SK-N-MC (cell line): ENCODE results near the gene AGAP9.
"Not testable (repeated sequence)": the region's sequence is repeated elsewhere in the genome, so short reads cannot be mapped to it uniquely, and the experiment has no call there.

Experiments used
- DNase-seq: peaks from one replicate; pipeline ENCODE4 v3.0.0-alpha.2; 2011; ENCODE audit warnings: low read depth, low spot score
- H3K27ac ChIP-seq: fragments of 200-600 bp; sonication (generic); 2 replicates; pipeline ENCODE4 v1.5.1; 2016; ENCODE audit warnings: mixed run types
- H3K36me3 ChIP-seq: fragments of 200-600 bp; sonication (generic); 2 replicates; pipeline ENCODE4 v1.6.1; 2017; ENCODE audit warnings: antibody characterized with exemption, low read length, mixed read lengths; ENCODE audit not compliant: insufficient read depth
- H3K4me3 ChIP-seq: fragments of 200-600 bp; sonication (generic); 2 replicates; pipeline ENCODE4 v1.5.1; 2016
- H3K9ac ChIP-seq: fragments of 200-600 bp; sonication (generic); 2 replicates; pipeline ENCODE4 v1.8.0; 2017; ENCODE audit warnings: mixed run types, mixed read lengths; ENCODE audit not compliant: insufficient read length
- H3K9me3 ChIP-seq: fragments of 200-600 bp; sonication (generic); 2 replicates; pipeline ENCODE4 v1.6.1; 2017; ENCODE audit warnings: low read depth, mild to moderate bottlenecking, antibody characterized with exemption, low read length, moderate library complexity, mixed read lengths
- EZH2 ChIP-seq: fragments of 200-600 bp; sonication (generic); IDR thresholded peaks from one replicate; pipeline ENCODE4 v1.6.1; 2017; ENCODE audit warnings: antibody characterized with exemption
- FOXP2 ChIP-seq: optimal IDR thresholded peaks from 2 replicates; pipeline ENCODE3; 2011; ENCODE audit warnings: mild to moderate bottlenecking, moderate library complexity; ENCODE audit not compliant: insufficient read depth; ENCODE audit errors: extremely low read length, control extremely low read depth
- POLR2AphosphoS5 ChIP-seq: IDR thresholded peaks from 2 replicates; pipeline ENCODE4 v1.6.1; 2012; ENCODE audit warnings: mild to moderate bottlenecking, low read depth, low read length, borderline replicate concordance

AGAP9 gene

DNA sequence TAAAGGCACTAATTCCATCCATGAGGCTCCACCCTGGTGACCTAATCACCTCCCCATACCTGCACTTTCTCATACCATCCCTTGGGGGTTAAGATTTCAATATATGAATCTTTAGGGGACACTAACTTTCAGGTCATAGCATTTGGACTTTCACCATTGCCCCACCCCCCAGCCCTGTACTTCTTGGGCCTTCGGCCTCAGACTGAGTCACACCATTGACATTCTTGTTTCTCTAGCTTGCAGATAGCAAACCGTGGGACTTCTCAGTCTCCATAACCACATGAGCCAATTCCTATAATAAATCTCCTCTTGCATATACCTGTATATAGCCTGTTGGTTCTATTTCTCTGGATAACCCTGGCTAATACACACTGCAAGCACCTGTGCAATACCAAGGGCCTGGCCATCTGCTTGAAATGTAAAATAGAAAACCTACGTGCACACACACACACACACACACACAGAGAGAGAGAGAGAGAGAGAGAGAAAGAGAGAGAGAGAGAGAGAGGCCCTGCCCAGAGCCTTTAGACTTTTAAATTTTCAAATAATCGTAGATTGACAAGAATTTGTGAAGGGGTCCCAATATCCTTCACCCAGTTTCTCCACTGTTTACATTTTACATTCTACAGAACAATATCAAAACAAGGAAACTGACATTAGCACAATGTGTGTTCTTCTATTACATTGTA, 64.8 kb downstream of the AGAP9 start:
- TF ChIP-seq POLR2AphosphoS5 (no peak), FOXP2 (no peak)
- no peak for DNase-seq
- Histone ChIP-seq H3K9ac (no peak overlapping the region), H3K36me3 (no peaks in the 10 kb centered on the region), H3K27ac (no peak overlapping the region), H3K4me3 (no peak overlapping the region), H3K9me3 (no peaks in the 10 kb centered on the region)

DNA sequence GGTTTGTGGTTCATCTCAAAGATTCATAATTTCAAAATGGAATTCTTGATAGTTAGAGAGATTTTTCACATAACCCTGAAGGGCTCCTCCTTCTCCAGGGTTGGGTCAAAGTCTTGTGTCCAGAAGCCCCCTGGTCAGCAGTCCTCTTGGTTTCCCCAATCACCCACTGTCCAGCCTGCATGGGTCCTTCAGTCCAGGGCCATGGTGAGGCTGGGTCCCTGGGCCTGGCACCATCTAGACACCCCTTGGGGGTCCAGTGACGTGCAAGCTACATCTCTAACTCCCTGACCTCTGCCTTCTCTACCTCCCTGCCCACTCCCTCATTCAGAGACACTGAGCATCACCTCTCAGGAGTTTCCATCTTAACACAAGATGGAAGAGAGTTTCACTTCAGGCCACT, 65.6 kb downstream of the AGAP9 start:
- H3K9me3 ChIP-seq = no peaks in the 10 kb centered on the region
- DNase-seq = no peak

GRCh38 chr10:47457528-47457820, 66.0 kb downstream of the AGAP9 start:
- TF ChIP-seq FOXP2 (no peak), POLR2AphosphoS5 (no peak), EZH2 (no peak)
- Histone ChIP-seq H3K9me3 (no peaks in the 10 kb centered on the region), H3K36me3 (no peaks in the 10 kb centered on the region), H3K9ac (no peak overlapping the region), H3K4me3 (no peak overlapping the region), H3K27ac (no peak overlapping the region)
- DNase-seq = no peak

More for the DNA sequence above, 65.6 kb downstream of the AGAP9 start:
- no peak for TF ChIP-seq POLR2AphosphoS5
- TF ChIP-seq FOXP2 = no peak
- TF ChIP-seq EZH2 = no peak
- no peak overlapping the region for H3K4me3 ChIP-seq
- no peaks in the 10 kb centered on the region for H3K36me3 ChIP-seq
- no peak overlapping the region for H3K9ac ChIP-seq
- no peak overlapping the region for H3K27ac ChIP-seq

DNA sequence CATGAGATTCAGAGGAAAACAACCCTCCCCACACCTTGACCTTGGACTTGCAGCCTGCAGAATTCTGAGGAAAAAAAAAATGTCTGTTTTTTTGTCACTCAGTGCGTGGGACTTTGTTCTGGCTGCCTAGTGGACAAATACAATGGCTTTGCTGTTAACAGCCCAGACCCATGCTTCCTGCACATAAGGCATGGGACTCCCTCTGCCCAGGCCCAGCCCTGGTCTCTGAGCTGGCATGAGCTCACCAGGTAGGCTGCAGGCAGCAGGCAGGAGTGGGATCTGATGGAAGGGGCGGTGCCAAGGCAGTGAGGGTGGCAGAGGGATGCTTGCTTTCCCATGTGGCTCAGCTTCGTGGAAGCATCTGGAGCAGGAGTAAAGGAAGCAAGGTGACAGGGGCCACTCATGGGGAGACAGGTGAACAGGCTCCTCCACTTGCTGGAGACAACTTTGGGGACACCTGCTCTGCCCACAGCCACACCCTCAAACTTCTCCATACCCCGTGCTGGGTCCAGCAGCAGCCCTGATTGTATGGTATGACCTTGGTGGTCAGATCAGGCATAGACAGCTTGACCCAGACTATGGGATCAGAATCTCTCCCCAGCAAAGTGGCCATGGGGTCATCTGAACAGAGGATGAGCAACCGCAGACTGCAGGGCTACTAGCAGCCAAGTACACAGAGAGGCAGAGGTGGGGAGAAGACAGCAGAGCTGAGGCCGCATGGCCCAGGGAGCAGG, 66.5 kb downstream of the AGAP9 start:
- H3K9me3 ChIP-seq = no peaks in the 10 kb centered on the region
- H3K9ac ChIP-seq = no peak overlapping the region
- TF ChIP-seq POLR2AphosphoS5 (no peak), EZH2 (no peak), FOXP2 (no peak)
- no peaks in the 10 kb centered on the region for H3K36me3 ChIP-seq
- no peak overlapping the region for H3K4me3 ChIP-seq
- no peak overlapping the region for H3K27ac ChIP-seq
- no peak for DNase-seq

- no peak overlapping the region for H3K27ac ChIP-seq
- H3K36me3 ChIP-seq = no peaks in the 10 kb centered on the region
- no peaks in the 10 kb centered on the region for H3K9me3 ChIP-seq
- no peak overlapping the region for H3K4me3 ChIP-seq
- no peak overlapping the region for H3K9ac ChIP-seq
- TF ChIP-seq FOXP2 (no peak), POLR2AphosphoS5 (no peak), EZH2 (no peak)
- no peak for DNase-seq
These were observed 67.2 kb downstream of the AGAP9 start for GRCh38 chr10:47456079-47456785.

GRCh38 chr10:47455350-47456078, 67.9 kb downstream of the AGAP9 start:
- H3K36me3 ChIP-seq, H3K9me3 ChIP-seq, H3K9ac ChIP-seq, H3K4me3 ChIP-seq, DNase-seq, H3K27ac ChIP-seq: not testable (repeated sequence)

GRCh38 chr10:47454780-47455058, 68.7 kb downstream of the AGAP9 start:
- DNase-seq = no peak
- no peak overlapping the region for H3K4me3 ChIP-seq
- no peak overlapping the region for H3K27ac ChIP-seq
- no peaks in the 10 kb centered on the region for H3K36me3 ChIP-seq
- no peaks in the 10 kb centered on the region for H3K9me3 ChIP-seq
- TF ChIP-seq EZH2 (no peak), FOXP2 (no peak), POLR2AphosphoS5 (no peak)
- no peak overlapping the region for H3K9ac ChIP-seq

GRCh38 chr10:47454008-47454779, 69.2 kb downstream of the AGAP9 start:
- H3K9me3 ChIP-seq = no peaks in the 10 kb centered on the region
- H3K9ac ChIP-seq = no peak overlapping the region
- no peak for TF ChIP-seq POLR2AphosphoS5
- TF ChIP-seq EZH2 = no peak
- no peak for TF ChIP-seq FOXP2
- H3K36me3 ChIP-seq = no peaks in the 10 kb centered on the region
- no peak for DNase-seq
- H3K4me3 ChIP-seq = no peak overlapping the region
- no peak overlapping the region for H3K27ac ChIP-seq
